Stomach (tissue), 4 donors: ENCODE results near the gene PEX26.

Experiments used
- EP300 ChIP-seq: sonication (generic); formaldehyde crosslinking; IDR thresholded peaks from one replicate; pipeline ENCODE4 v1.6.1; 2017; ENCODE audit warnings: antibody characterized with exemption
- POLR2A ChIP-seq, 4 donors: fragments of 450-650 bp; IDR thresholded peaks; one replicate each; pipeline ENCODE4 v1.6.1; 2016; ENCODE audit warnings: antibody characterized with exemption in 4 of 4, control low read depth in 2 of 4, mild to moderate bottlenecking in 1 of 4, moderate library complexity in 1 of 4
- TF ChIP-seq, protein P1 (sequence below), 7 experiments: fragments of 450-650 bp in 4 of 7; fragments of 200-600 bp in 3 of 7; sonication (generic) in 3 of 7; IDR thresholded peaks; one replicate each; pipeline ENCODE4 v1.5.1; 2016 to 2019; ENCODE audit warnings: antibody characterized with exemption in 7 of 7, control low read depth in 2 of 7, mild to moderate bottlenecking in 1 of 7

DNA sequence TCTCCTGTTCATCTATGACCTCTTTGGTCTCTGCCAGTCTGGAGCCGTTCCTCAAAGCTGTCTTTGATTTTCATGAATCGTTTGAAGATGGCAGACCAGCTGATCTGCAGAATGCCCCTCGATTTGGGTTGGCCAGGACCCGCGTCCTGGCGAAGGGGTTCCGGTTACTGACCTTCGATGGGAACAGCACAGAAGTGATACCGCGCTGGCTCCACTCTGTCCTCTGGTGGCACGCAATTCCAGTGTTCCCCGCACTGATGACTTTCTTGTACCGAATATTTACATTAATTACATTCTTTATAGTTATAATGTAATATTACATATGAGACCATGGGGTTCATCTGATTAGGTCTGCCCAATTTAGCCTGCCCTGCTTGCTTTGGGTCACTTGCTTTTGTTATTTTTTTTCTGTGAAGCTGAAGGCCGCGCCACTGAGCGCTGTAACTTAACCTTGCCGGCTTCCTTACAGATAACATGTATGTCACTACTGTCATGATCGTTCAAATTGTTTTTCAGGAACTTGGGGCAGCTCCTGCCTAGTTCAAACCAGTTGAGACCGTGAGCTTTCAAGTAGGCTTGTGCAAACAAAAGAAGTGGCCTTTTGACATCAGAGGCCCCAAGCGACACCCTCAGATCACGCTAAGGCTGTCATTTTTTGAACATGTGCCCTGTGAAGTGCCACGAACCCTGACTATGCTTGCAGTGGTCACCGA lies 68.0 kb downstream of the PEX26 start:
- TF ChIP-seq, protein P1, sequence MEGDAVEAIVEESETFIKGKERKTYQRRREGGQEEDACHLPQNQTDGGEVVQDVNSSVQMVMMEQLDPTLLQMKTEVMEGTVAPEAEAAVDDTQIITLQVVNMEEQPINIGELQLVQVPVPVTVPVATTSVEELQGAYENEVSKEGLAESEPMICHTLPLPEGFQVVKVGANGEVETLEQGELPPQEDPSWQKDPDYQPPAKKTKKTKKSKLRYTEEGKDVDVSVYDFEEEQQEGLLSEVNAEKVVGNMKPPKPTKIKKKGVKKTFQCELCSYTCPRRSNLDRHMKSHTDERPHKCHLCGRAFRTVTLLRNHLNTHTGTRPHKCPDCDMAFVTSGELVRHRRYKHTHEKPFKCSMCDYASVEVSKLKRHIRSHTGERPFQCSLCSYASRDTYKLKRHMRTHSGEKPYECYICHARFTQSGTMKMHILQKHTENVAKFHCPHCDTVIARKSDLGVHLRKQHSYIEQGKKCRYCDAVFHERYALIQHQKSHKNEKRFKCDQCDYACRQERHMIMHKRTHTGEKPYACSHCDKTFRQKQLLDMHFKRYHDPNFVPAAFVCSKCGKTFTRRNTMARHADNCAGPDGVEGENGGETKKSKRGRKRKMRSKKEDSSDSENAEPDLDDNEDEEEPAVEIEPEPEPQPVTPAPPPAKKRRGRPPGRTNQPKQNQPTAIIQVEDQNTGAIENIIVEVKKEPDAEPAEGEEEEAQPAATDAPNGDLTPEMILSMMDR (IDR thresholded peaks at IDR 0.05) = no peak
- TF ChIP-seq POLR2A (IDR thresholded peaks at IDR 0.05) (no peak), EP300 (no peak)
